ENCODE results near the gene SGCD.
A peak's percentile ranks its signal among the peaks of the same experiment; 100 is the strongest.

Gene SGCD

GRCh38 chr5:156460471-156460870 lies 133.5 kb downstream of the SGCD start:
- no peak for DNase-seq (ENCODE audit: low spot score)

GRCh38 chr5:156466871-156467270 lies 139.9 kb downstream of the SGCD start:
- no peak for DNase-seq (ENCODE audit: low spot score)

DNA sequence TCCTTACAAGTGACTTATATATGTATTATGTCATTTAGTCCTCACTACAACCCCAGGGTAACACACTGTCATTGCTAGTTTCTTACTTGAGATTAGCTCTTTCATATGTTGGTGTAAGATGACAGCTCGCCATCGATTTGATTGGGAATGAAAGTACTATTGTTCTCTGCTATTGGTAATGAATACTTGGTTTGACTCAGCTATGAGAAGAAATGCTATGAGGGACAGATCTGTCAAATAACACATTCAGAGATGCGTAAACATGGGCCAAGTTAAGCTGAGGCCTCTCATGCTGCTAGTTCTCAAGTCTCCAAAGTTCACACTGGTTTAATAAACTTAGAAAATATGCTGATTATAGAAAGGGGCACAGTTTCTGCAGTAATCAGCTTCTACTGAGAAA lies 142.7 kb downstream of the SGCD start:
- DNase-seq (ENCODE audit: low spot score): no peak

- DNase-seq (ENCODE audit: low spot score): no peak
These were observed 144.9 kb downstream of the SGCD start for GRCh38 chr5:156471893-156472292.

- DNase-seq (ENCODE audit: low spot score): no peak
These were observed 146.4 kb downstream of the SGCD start for GRCh38 chr5:156473269-156473908.

- DNase-seq (ENCODE audit: low spot score): no peak
These were observed 147.3 kb downstream of the SGCD start for GRCh38 chr5:156474251-156474650.

GRCh38 chr5:156475182-156476157 lies 148.5 kb downstream of the SGCD start:
- DNase-seq (ENCODE audit: low spot score): no peak

GRCh38 chr5:156476158-156476551 lies 149.2 kb downstream of the SGCD start:
- no peak for DNase-seq (ENCODE audit: low spot score)

DNA sequence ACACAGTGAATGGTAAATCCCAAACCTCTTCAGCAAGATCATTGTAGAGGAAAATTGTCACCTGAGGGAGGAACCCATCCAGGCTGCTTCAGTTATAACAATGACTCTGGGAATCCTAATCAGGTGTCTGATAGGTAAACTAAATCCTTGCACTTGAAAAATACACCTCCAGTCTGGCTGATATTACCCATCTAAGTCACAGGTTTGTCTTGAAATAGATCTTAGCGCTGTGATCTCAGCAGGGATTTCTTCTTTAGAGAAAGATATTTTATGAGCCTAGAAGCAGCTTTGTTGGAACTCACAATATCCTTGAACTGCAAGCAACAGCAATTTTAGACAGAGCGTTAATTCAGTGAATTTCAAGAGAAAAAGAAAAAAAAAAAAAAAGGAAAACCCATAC lies 149.7 kb downstream of the SGCD start:
- DNase-seq (ENCODE audit: low spot score): no peak

DNA sequence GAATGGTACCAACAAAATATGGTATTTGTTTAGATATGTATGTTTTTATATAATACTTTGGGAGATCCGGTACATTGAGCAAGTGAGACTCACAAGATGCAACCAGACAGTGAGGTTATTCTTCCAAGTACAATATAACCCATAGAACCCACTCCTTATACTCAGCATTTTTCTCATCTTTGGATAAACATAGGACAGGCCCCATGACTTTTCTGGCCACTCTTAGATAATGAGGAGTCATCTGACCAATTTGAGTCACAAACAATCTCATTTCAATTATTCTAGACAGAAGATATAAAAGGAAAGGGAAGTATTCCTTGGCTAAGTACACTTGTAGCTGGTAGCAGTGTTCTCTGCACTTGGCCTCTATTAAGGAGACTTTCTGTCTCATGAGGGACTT lies 150.2 kb downstream of the SGCD start:
- DNase-seq (ENCODE audit: low spot score): no peak

DNA sequence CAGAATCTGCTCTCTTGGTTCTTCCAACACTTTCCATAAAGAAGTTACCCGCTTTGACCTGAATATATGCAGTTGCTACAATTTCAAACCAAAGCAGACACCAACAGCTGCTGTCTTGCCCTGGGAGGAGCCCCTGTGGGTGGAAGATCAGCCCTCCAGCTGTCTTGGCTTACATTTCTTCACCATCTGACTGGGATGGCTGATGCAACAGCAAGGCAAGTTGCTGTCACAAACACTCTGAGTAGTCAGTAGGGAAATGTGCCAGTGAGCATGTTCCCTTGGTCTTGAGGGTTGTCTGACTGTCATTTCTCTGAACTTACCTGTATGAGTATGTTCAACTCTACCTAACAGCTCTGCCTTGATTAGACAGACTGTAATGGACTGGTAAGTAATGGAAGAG lies 152.9 kb downstream of the SGCD start:
- DNase-seq (ENCODE audit: low spot score): peak; percentile 19

DNA sequence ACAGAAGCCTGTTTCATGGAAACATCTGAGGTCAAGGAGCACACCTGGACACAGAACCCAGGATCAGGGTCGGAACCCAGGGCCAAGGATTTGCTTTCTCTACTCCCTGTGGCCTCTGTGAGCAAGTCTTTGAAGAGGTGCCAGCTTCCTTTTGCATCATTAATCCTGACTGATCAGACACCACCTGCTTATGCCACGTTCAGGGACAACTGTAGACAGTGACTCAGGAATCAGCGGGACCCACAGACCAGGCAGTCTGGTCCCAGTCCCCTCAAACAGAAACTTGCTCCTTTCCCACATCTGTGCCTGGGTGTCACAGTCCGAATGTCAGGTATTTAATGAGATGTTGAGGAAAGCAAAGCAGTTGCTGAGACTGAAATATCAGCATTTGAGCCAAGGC lies 154.8 kb downstream of the SGCD start:
- no peak for DNase-seq (ENCODE audit: low spot score)

GRCh38 chr5:156482818-156483217 lies 155.9 kb downstream of the SGCD start:
- DNase-seq (ENCODE audit: low spot score): no peak

DNA sequence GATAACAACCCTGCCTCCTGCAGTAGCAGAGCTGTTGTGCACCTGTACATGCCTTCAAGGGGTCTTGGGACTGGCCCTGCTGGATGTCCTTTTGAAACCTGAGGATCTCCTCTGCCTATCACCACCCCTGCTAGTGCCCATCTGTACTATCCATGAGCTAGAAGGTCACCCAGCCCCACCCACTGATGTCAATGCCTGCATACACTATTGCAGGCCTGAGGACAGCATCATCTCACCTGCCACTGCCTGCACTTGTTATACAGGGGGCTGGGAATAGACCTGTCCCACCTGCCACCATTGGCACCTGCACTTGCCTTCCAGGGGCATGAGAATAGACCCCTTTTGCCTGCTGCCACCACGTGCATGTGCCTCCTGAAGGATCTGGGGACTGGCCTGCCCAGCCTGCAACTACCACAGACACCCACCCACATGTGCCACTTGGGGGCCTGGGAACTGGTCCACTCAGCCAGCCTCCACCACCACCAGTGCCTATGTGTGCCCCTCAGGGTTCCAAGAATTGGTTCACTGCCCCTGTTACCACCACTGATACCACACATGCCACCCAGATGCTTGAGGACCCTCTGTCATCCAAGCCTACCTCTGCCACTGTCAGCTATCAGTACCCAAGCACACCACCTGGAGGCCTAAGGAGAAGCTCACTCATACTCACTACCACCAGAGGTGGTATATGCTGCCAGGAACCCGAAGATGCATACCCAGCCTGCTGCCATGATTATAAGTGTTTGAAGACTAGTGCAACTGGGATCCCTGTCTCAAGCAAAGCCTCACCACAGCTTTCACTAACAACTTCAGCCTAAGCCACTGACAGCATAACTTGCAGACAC lies 159.7 kb downstream of the SGCD start:
- DNase-seq (ENCODE audit: low spot score): no peak

DNA sequence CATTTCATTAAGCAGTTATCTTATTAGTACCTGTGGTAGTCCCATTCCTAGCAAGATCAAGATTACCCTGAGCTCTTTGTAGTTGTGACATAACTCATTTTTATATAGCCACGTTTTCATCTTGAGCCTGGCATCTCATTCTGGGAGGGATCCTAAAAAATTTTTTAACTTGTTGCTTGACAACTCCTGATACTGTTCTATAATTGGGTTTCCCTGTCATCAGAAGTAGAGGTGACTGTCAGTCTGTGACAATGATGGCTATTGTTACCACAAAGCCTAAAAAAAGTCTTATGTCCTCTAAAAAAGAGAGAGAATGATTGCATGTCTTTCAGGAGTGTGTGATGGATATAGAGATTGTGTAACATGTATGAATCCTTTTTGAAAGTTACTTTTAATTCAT lies 164.8 kb downstream of the SGCD start:
- no peak for DNase-seq (ENCODE audit: low spot score)

DNA sequence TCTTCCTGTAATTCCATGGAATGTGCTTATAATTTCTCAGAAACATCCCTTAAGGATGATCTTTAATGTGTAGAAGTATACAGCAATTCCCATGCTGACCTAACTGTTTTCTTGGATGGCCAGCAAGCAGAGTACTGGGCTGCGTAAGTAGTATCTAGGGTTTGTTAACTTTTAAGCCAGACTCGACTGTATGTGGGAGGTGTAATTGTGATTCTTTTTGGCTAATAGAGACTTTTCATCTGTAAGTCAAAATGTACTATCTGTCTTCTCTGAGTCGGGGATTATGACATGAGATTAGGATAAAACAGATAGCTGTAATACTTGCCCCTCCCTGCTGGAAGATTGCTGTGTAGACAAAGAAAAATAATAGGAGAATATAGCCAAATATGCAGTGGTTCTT lies 169.3 kb downstream of the SGCD start:
- DNase-seq (ENCODE audit: low spot score): no peak

GRCh38 chr5:156497804-156498208 lies 170.8 kb downstream of the SGCD start:
- no peak for DNase-seq (ENCODE audit: low spot score)

GRCh38 chr5:156498226-156498980 lies 171.4 kb downstream of the SGCD start:
- DNase-seq (ENCODE audit: low spot score): no peak

GRCh38 chr5:156500755-156501154 lies 173.8 kb downstream of the SGCD start:
- no peak for DNase-seq (ENCODE audit: low spot score)

GRCh38 chr5:156505101-156505500 lies 178.1 kb downstream of the SGCD start:
- DNase-seq (ENCODE audit: low spot score): no peak

DNA sequence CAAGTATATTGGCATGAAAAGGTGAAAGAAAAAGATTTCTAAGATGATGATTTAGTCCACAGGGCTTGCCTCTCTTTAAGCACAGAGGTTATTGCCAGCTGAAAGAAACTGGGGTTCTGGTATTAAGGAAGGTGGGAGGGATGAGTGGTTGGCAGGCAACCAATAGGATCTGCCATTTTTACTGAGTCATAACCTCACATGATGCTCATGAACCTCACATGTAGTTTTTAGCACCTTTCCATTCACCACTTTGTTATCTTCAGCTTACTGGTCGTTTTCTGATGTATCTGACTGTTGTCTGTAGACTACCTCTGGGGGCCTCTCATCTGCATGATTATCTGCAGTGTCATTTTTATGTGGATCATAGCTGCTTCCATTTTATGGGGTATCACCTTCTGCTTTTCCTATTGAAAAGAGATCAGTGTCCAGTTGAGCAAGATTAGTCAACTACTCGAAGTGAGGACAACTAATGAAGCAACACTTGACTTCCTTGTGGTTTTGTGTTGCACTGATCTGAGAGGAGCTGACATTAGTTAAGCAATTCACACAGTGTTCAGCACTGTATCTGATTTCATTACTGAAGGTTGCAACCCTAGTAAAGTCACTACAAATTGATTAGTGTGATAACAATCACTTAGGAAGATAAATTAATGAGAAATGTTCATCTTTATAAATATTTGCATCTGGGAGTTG lies 186.3 kb downstream of the SGCD start:
- no peak for DNase-seq (ENCODE audit: low spot score)

All from NAMALWA (cell line).